Measurements from ENCODE around the gene SPRING1.

The SPRING1 gene

GRCh38 chr12:116692605-116693004 is 45.3 kb downstream of the SPRING1 start:
- H3K4me3 ChIP-seq (ENCODE audit: low read length): no peak overlapping the region
- no peak for DNase-seq (ENCODE audit: low read depth)
- TF ChIP-seq CTCF (conservative IDR thresholded peaks at IDR 0.05; ENCODE audit: low read depth, low read length): no peak

- DNase-seq (ENCODE audit: low read depth): no peak
- TF ChIP-seq CTCF (conservative IDR thresholded peaks at IDR 0.05; ENCODE audit: low read depth, low read length): no peak
- H3K4me3 ChIP-seq (ENCODE audit: low read length): no peak overlapping the region
Observed at GRCh38 chr12:116691636-116692035, 46.2 kb downstream of the SPRING1 start.

GRCh38 chr12:116691205-116691604 is 46.7 kb downstream of the SPRING1 start:
- no peak for TF ChIP-seq CTCF (conservative IDR thresholded peaks at IDR 0.05; ENCODE audit: low read depth, low read length)
- DNase-seq (ENCODE audit: low read depth): no peak
- no peak overlapping the region for H3K4me3 ChIP-seq (ENCODE audit: low read length)

- no peak overlapping the region for H3K4me3 ChIP-seq (ENCODE audit: low read length)
- no peak for TF ChIP-seq CTCF (conservative IDR thresholded peaks at IDR 0.05; ENCODE audit: low read depth, low read length)
- no peak for DNase-seq (ENCODE audit: low read depth)
Observed at GRCh38 chr12:116689979-116690744, 47.7 kb downstream of the SPRING1 start.

- TF ChIP-seq CTCF (conservative IDR thresholded peaks at IDR 0.05; ENCODE audit: low read depth, low read length): no peak
- no peak overlapping the region for H3K4me3 ChIP-seq (ENCODE audit: low read length)
- no peak for DNase-seq (ENCODE audit: low read depth)
Observed at GRCh38 chr12:116689521-116689920, 48.3 kb downstream of the SPRING1 start.
